GM12878 (cell line): ENCODE results near the gene RPS6KA2. TPM values are rescaled to one million over a fixed set of nuclear protein-coding genes. Genes with fewer than 3 reads are reported as not detected.

Source experiments
- ATAC-seq: fragments of 200-7000 bp; cut with Tn5 transposase; 3 replicates; pipeline ENCODE4 v1.9.1; 2020; ENCODE audit warnings: mild to moderate bottlenecking, moderate library complexity
- BruUV-seq: library from RNA; stranded (reverse); fragments of 400-500 nt; replicated peaks from 2 replicates; lab custom pipeline; 2021; lab: Mats Ljungman, UMichigan
- CTCF ChIA-PET: fragments of 300-600 bp; sonication (Branson Sonifier 250); formaldehyde crosslinking; extraction: SDS; loops from one replicate; lab custom pipeline; 2021; ENCODE audit warnings: inconsistent platforms; lab: Yijun Ruan, JAX
- POLR2A ChIA-PET: fragments of 350-600 bp; formaldehyde crosslinking; extraction: SDS; loops from one replicate; lab custom pipeline; 2021; ENCODE audit warnings: inconsistent platforms; lab: Charles Lee
- RAD21 ChIA-PET: fragments of 300-600 bp; sonication (Branson Sonifier 250); formaldehyde crosslinking; loops from one replicate; lab custom pipeline; 2023; ENCODE audit warnings: antibody characterized with exemption; ENCODE audit not compliant: unreplicated experiment; lab: Charles Lee
- SMC1A ChIA-PET: fragments of 300-600 bp; sonication (Branson Sonifier 250); formaldehyde crosslinking; loops from one replicate; lab custom pipeline; 2023; ENCODE audit not compliant: unreplicated experiment, uncharacterized antibody; lab: Charles Lee
- DNase-seq: peaks from one replicate; pipeline ENCODE4 v3.0.0-alpha.2; 2011; ENCODE audit warnings: low read depth, low spot score
- FAIRE-seq: peaks from 3 replicates; lab custom pipeline; 2011; peaks lifted over from hg19 to GRCh38; lab: Jason Lieb, UNC
- H2AFZ ChIP-seq: 2 replicates; pipeline ENCODE4 v1.6.0; 2011; ENCODE audit warnings: low read depth, low read length, control low read depth; ENCODE audit not compliant: control insufficient read depth
- H3K27ac ChIP-seq: 2 replicates; pipeline ENCODE4 v1.5.1; 2011; ENCODE audit warnings: control low read depth; ENCODE audit not compliant: control insufficient read depth, insufficient read depth
- H3K27me3 ChIP-seq, 2 experiments: replicated peaks in 1 of 2; 2 replicates each; pipeline versions ENCODE4 v1.6.0 to v1.6.1; 2011; ENCODE audit warnings: low read length in 1 of 2; ENCODE audit not compliant: control insufficient read depth in 2 of 2, insufficient read depth in 2 of 2
- H3K36me3 ChIP-seq, 2 experiments: 2 replicates each; pipeline ENCODE4 v1.5.1; 2011; ENCODE audit warnings: low read length in 1 of 2; ENCODE audit not compliant: control insufficient read depth in 2 of 2, insufficient read depth in 2 of 2
- H3K4me1 ChIP-seq: 2 replicates; pipeline ENCODE4 v1.6.1; 2011; ENCODE audit warnings: mild to moderate bottlenecking, low read length, moderate library complexity, mixed read lengths; ENCODE audit not compliant: control insufficient read depth, insufficient read depth
- H3K4me2 ChIP-seq: 2 replicates; pipeline ENCODE4 v1.6.0; 2011; ENCODE audit warnings: control low read depth; ENCODE audit not compliant: control insufficient read depth, insufficient read depth
- H3K4me3 ChIP-seq: fragments of 200-600 bp; sonication (generic); 2 replicates; pipeline ENCODE4 v1.5.1; 2016
- H3K79me2 ChIP-seq: 2 replicates; pipeline ENCODE4 v1.6.0; 2011; ENCODE audit warnings: low read length; ENCODE audit not compliant: control insufficient read depth, insufficient read depth
- H3K9ac ChIP-seq: 2 replicates; pipeline ENCODE4 v1.8.0; 2011; ENCODE audit warnings: low read length, control low read depth, mixed read lengths; ENCODE audit not compliant: control insufficient read depth, insufficient read depth
- H3K9me3 ChIP-seq: replicated peaks from 3 replicates; pipeline ENCODE4 v1.5.1; 2011; ENCODE audit warnings: mild to moderate bottlenecking, low read length; ENCODE audit not compliant: control insufficient read depth, insufficient read depth
- H4K20me1 ChIP-seq: 2 replicates; pipeline ENCODE4 v1.6.0; 2011; ENCODE audit not compliant: control insufficient read depth, insufficient read depth
- ATF7 ChIP-seq: fragments of 450-650 bp; IDR thresholded peaks from 2 replicates; pipeline ENCODE4 v1.6.1; 2016; ENCODE audit warnings: low read depth, mild to moderate bottlenecking
- CHD4 ChIP-seq: fragments of 200-600 bp; sonication (generic); IDR thresholded peaks from 2 replicates; pipeline ENCODE4 v1.6.1; 2016; ENCODE audit warnings: mild to moderate bottlenecking
- EGR1 ChIP-seq, 2 experiments: IDR thresholded peaks; 1 replicate in 1 of 2; 2 replicates in 1 of 2; pipeline ENCODE4 v1.6.1; 2011 to 2012; ENCODE audit warnings: low read depth in 2 of 2, low read length in 2 of 2, borderline replicate concordance in 1 of 2, mild to moderate bottlenecking in 1 of 2, moderate library complexity in 1 of 2
- FOXM1 ChIP-seq: IDR thresholded peaks from 2 replicates; pipeline ENCODE4 v1.6.1; 2012; ENCODE audit warnings: low read depth, mild to moderate bottlenecking, inconsistent platforms, low read length, moderate library complexity
- HDAC2 ChIP-seq: fragments of 200-600 bp; sonication (generic); IDR thresholded peaks from 2 replicates; pipeline ENCODE4 v1.6.1; 2017
- NR2C2 ChIP-seq: IDR thresholded peaks from 2 replicates; pipeline ENCODE4 v1.6.1; 2011; ENCODE audit warnings: borderline replicate concordance, low read depth; ENCODE audit not compliant: control insufficient read depth, insufficient read length
- POLR2A ChIP-seq: IDR thresholded peaks from 2 replicates; pipeline ENCODE4 v1.6.1; 2011; ENCODE audit warnings: low read depth, mild to moderate bottlenecking, low read length
- RBBP5 ChIP-seq: fragments of 200-600 bp; sonication (generic); conservative IDR thresholded peaks from 2 replicates; pipeline ENCODE4 v1.6.1; 2016
- SREBF2 ChIP-seq: IDR thresholded peaks from 2 replicates; pipeline ENCODE4 v1.6.1; 2012; ENCODE audit warnings: mild to moderate bottlenecking, low read length
- TCF7 ChIP-seq: IDR thresholded peaks from 2 replicates; pipeline ENCODE4 v1.6.1; 2014; ENCODE audit warnings: antibody characterized with exemption, borderline replicate concordance
- ZNF207 ChIP-seq: fragments of 450-650 bp; IDR thresholded peaks from 2 replicates; pipeline ENCODE4 v1.6.1; 2014; ENCODE audit warnings: antibody characterized with exemption, mild to moderate bottlenecking, borderline replicate concordance
- ZZZ3 ChIP-seq: IDR thresholded peaks from 2 replicates; pipeline ENCODE4 v1.6.1; 2011; ENCODE audit warnings: low read depth; ENCODE audit not compliant: control insufficient read depth, insufficient read length
- WGBS: methylation state at CpG from one replicate; pipeline ENCODE4 v1.1.6; 2016; ENCODE audit warnings: low lambda C conversion rate; ENCODE audit not compliant: insufficient replicate concordance, insufficient coverage; ENCODE audit errors: missing lambda C conversion rate; 5-methylcytosine and 5-hydroxymethylcytosine counted together
- in situ Hi-C: fragments of 300-500 bp; cut with MboI; formaldehyde crosslinking; loops from 9 replicates; pipeline ENCODE4 v1.14.3; 2018; ENCODE audit warnings: mixed read lengths
- intact Hi-C: fragments of 100-400 bp; cut with micrococcal nuclease; formaldehyde crosslinking; loops from one replicate; pipeline ENCODE4 v1.14.2; 2022; ENCODE audit not compliant: unreplicated experiment
- polyA plus RNA-seq, 11 experiments: library from polyadenylated mRNA; depleted of rRNA in 4 of 11; unstranded in 6 of 11; stranded (reverse) in 5 of 11; fragments of >200 nt; fragmentation: Nextera tagmentation in 4 of 11; fragmentation: Illumina TruSeq in 1 of 11; extraction: Ambion mirVana in 4 of 11; extraction: Trizol in 1 of 11; gene quantifications; 1 replicate in 1 of 11; 2 replicates in 10 of 11; pipeline versions ENCODE4 v1.2.1 to v1.2.3, GENCODE V29; 2011 to 2016; ENCODE audit warnings: inconsistent platforms in 2 of 11, missing spikeins in 2 of 11, low read depth in 1 of 11
- total RNA-seq, 4 experiments: library from RNA; depleted of rRNA in 3 of 4; stranded (reverse); fragments of >200 nt in 3 of 4; fragmentation: Illumina TruSeq in 1 of 4; extraction: Trizol in 1 of 4; gene quantifications; 2 replicates each; pipeline versions ENCODE4 v1.2.1 to v1.2.3, GENCODE V29; 2013 to 2021

Gene RPS6KA2
- total and polyA plus RNA-seq, 10 of the 15 experiments (the other 5 are each of a cell fraction or from before 2014, with no cell fraction given), result 0.02 to 1.0 (median 0.22) TPM; not detected in 1

DNA sequence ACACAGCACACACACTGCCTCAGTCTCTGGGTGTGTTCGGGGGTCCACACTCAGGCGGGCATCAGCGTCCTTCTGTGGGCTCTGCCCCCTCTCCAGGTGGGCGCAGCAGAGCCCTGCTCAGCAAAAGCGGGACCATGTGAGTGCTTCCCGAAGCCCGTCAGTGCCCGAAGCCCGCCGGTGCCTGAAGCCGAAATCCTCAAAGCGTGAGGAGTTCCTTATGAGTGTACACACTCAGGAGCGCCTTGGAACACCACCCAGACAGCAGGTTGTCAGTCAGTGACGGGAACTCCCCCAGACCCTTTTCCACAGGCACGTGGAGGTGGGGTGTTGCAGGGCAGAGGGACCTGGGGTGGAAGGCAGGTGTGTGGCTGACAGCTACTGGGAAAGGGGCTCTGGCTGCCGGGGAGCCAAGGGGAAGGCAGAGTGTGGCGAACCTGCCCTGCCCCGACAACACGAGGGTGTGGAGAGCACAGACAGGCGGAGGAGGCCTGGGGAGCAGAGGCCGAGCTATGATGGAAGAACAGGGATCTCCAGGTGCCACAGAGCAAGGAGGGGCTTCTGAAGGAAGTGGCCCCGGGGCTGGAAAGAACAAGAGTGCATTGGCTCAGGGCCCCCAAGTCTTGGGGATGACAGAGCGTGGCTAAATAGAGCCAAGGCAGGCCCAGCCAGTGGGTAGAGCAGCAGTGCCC, 128.2 kb downstream of the RPS6KA2 start (continued):
- TF ChIP-seq TCF7 (no peak), SREBF2 (no peak), POLR2A (no peak), ATF7 (no peak), FOXM1 (no peak)

DNA sequence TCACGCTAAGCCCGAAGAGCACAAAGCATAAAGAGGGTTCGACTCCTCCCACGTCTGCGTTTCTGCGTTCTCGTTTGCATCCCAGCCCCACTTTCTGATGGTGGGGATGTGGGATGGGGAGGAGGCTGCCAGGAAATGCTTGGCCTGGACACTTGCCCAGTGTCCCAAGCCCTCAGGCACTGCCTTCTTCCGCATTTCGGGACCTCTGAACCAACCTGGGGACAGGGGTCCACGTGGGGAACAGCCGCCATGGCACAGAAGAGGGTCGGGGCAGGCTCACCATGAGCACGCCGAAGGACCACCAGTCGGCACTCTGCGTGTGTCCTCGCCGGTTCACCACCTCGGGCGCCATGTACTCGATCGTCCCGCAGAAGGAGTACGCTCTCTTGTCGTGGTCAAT, 128.8 kb downstream of the RPS6KA2 start:
- H3K4me2 ChIP-seq, result no peak overlapping the region
- H2AFZ ChIP-seq, result no peak overlapping the region
- H3K36me3 ChIP-seq, result no peaks in the 10 kb centered on the region
- RAD21 ChIA-PET, result no interaction called here
- 91% methylated on average over 23 of the region's 25 CpGs for WGBS
- H3K27me3 ChIP-seq, result no peaks in the 10 kb centered on the region
- no TSS peak for BruUV-seq
- CTCF ChIA-PET, result no interaction called here
- no peak for TF ChIP-seq SREBF2
- no peak for TF ChIP-seq CHD4
- TF ChIP-seq RBBP5, result no peak
- TF ChIP-seq EGR1 (IDR thresholded peaks at IDR 0.05; ENCODE audit: borderline replicate concordance in 1 of 2, low read depth in 2 of 2, low read length in 2 of 2), result no peak
- no peak for TF ChIP-seq ZZZ3
- TF ChIP-seq ZNF207, result no peak
- TF ChIP-seq NR2C2, result no peak
- TF ChIP-seq HDAC2, result no peak
- H3K27ac ChIP-seq, result no peak overlapping the region
- SMC1A ChIA-PET, result no interaction called here
- peaks cover 17% of the 10 kb centered on the region for H3K4me1 ChIP-seq
- no peak for ATAC-seq
- in situ Hi-C loops (no loop called here), intact Hi-C loops (no loop called here)
- no peaks in the 10 kb centered on the region for H3K79me2 ChIP-seq
- H3K4me3 ChIP-seq, result no peak overlapping the region
- no peak for FAIRE-seq
- no peak overlapping the region for H3K9ac ChIP-seq
- no peak for DNase-seq
- H4K20me1 ChIP-seq, result no peaks in the 10 kb centered on the region
- POLR2A ChIA-PET, result no interaction called here
- H3K9me3 ChIP-seq, result peaks cover 21% of the 10 kb centered on the region
